Endothelial cell of hepatic sinusoid (primary cell): ENCODE measurements around the gene GATA2.

Experiments
- in situ Hi-C: cut with HindIII; loops from 2 replicates; pipeline ENCODE4 v1.10.0; 2017; ENCODE audit warnings: low sequenced_read_pairs

Gene GATA2

GRCh38 chr3:128442070-128442469 is 50.9 kb downstream of the GATA2 start:
- in situ Hi-C loops, result no loop called here

GRCh38 chr3:128439226-128439625 is 53.8 kb downstream of the GATA2 start:
- in situ Hi-C loops, result no loop called here

- in situ Hi-C loops, result no loop called here
Observed at GRCh38 chr3:128438488-128439072, 54.4 kb downstream of the GATA2 start.

- in situ Hi-C loops, result no loop called here
Observed at GRCh38 chr3:128436214-128436613, 56.8 kb downstream of the GATA2 start.

- in situ Hi-C loops, result no loop called here
Observed at GRCh38 chr3:128435561-128435960, 57.4 kb downstream of the GATA2 start.

DNA sequence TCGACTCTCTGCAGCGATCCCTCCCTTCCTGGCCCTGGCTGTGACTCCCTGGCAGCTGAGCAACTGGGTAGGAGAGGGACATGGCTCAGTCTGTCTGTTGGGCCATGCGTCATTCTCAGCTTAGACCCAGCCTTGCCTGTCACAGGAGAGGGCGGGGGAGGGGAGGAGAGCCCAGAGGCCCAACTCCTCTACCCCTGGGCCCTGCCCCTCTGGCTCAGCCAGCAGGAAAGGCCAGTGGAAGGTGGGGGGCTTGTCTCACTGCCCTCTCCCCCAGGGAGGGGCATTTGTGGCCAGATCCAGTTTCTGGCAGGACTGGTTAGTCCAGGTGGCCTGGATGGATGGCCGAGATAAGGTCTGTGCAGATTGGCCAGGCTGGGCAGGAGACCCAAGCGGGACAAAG is 57.9 kb downstream of the GATA2 start:
- in situ Hi-C loops, result no loop called here

GRCh38 chr3:128434524-128434923 is 58.5 kb downstream of the GATA2 start:
- in situ Hi-C loops, result loop anchor here (5.0 kb wide), 1 partner anchor 38 kb away; no protein-coding TSS in a partner anchor

- in situ Hi-C loops, result loop anchor here (5.0 kb wide), 1 partner anchor 38 kb away; no protein-coding TSS in a partner anchor
Observed at GRCh38 chr3:128433837-128434165, 59.2 kb downstream of the GATA2 start.

DNA sequence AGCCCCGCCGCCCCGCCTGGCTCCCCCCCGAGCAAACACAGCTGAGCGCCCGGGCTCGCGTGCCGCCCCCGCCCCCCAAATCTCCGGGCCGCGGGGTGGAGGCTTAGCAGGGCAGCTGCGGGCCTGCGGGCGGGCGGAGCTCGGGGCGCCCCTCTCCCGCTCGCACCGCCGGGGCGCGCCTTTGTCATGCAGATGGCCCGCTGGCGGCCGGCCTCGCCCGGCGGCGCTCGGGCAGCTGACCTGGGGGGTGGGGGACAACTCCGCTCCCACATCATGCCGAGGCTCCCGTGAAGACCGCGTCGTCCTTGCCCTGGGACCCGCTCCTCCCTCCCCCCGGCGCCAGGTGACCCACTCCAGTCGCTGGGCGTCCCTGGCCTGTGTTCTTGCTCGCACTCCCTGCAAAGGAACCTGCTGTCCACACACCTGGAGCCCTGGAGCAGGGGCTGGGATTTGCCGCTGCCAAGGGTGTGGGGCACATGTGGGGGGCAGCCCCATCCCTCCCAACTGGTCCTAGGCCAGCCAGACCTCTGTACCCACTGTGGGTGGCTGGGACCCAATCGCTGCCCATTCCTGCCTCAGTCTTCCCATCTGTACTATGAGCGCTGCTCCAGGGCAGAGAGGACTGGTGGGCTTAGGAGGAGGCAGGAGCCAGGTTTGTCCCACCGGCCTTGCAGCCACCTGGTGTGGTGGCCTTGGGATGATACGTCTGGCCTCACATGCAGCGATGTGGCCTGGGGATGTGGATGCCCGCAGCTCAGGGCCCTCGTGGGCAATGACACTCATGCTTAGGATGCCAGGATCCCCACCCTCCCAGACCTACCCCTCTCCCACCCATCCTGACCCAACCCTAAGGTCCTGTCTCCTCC is 59.8 kb downstream of the GATA2 start:
- in situ Hi-C loops, result loop anchor here (5.0 kb wide), 1 partner anchor 39 kb away; no protein-coding TSS in a partner anchor

GRCh38 chr3:128432301-128432970 is 60.6 kb downstream of the GATA2 start:
- in situ Hi-C loops, result loop anchor here (5.0 kb wide), 1 partner anchor 40 kb away; no protein-coding TSS in a partner anchor

DNA sequence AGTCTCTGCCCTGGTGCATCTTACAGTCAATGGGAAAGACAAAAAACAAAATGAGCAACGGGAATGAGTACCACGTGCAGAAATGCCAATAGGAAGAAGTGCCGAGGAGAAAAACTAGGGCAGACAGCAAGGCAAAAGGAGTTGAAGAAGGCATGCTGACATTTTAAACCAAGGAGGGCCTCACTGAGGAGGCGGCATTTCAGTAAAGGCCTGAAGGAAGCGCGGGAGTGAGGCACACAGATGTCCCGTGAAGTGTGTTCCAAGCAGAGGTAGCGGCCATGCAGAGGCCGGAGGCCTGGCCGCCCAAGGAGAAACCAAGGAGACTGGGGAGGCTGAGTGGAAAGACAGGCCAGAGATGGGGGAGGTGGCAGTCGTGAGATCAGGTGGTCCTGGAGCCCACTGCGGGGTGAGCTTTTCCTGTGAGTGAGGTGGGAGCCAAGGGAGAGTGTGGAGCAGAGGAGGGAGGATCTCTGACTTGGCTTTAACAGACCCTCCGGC is 61.1 kb downstream of the GATA2 start:
- in situ Hi-C loops, result loop anchor here (5.0 kb wide), 1 partner anchor 40 kb away; no protein-coding TSS in a partner anchor

DNA sequence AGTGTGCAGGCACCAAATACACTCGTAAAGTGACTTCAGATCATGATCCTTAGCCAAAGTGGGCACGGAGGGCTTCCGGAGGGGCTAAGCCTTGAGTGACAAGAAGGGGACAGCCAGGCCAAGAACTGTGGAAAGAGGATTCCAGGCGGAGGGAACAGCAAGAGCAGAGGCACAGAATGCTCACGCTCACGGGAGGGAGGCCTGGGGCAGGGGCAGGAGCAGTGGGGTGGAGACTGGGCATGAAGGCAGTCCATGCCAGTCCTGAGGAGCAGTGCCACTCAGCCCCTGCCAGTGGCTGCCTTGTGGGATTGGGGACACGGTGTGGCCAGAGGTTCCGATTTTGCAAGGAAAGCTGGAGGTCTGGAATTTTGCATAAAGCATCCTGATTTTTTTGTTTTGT is 62.3 kb downstream of the GATA2 start:
- in situ Hi-C loops, result loop anchor here (5.0 kb wide), 1 partner anchor 42 kb away; no protein-coding TSS in a partner anchor

DNA sequence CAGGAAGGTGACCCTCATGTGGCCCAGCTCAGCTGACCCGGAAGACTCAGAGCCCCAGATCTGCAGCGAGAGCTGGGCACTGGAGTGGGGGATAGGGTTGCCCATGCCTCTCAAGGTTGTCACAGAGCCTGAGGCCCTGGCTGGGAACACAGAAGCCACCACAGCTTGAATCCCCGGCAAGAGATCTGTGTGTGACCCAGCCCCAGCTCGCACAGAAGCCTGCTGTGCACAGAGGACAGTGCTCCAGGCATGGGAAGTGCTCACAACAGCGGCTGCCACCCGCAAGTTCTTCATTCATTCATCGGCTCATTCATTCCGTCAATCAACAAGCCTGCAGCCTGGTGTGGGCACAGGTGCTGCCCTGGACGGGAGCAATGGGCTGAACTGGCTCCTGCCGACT is 62.7 kb downstream of the GATA2 start:
- in situ Hi-C loops, result loop anchor here (5.0 kb wide), 1 partner anchor 42 kb away; no protein-coding TSS in a partner anchor

DNA sequence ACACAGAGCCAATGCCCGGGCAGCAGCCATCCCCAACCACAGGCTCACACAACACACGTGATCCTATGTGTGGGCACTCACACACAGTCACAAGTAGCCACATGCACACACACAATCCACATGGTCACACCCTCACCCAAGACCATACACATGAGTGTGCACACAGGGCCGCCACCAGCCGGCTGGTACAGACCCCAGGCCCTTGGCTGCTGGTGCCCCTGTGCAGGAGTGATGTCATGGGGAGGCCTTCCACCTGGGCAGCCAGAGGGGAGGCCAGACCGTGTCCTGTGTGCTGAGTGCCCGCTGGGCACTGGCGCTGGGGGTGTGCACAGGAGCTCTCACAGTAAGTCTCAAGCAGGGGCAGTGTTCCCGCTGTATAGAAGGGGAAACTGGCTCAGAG is 63.2 kb downstream of the GATA2 start:
- in situ Hi-C loops, result loop anchor here (5.0 kb wide), 1 partner anchor 43 kb away; no protein-coding TSS in a partner anchor
